HL-60/S4 treated with phorbol 12-myristate 13-acetate at 8.2 ng/mL for 4 days and 3 days (cell line): Measurements from ENCODE around the gene GRIA1.

ENCODE experiments used
- in situ Hi-C: fragments of 300-500 bp; cut with MboI; formaldehyde crosslinking; loops from 2 replicates; pipeline ENCODE4 v1.15.0; 2022; ENCODE audit warnings: low sequenced_read_pairs

GRIA1 gene

DNA sequence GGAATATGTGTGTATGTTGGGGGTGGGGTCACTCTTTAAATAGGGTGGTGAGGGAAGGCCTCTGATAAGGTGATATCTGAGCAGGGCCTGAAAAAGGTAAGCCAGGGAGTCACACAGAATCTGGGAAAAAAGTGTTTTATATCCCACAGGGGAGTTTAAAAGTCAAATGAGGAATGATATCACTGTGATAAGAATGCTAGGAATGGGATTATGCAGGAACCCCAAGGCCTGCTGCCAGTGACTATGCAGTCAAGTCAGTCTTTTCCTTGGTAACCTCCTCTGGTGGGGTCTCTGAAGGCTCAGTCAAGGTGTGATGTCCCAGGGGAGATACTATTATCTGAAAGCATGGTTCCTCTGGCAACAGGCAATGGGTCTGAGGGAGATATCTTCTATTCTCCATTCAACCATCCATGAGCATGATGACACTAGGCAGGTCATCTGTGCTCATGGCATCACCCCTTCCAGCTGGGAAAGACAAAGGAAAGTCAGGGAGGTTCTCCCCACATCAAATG is 53.5 kb downstream of the GRIA1 start:
- in situ Hi-C loops = no loop called here

DNA sequence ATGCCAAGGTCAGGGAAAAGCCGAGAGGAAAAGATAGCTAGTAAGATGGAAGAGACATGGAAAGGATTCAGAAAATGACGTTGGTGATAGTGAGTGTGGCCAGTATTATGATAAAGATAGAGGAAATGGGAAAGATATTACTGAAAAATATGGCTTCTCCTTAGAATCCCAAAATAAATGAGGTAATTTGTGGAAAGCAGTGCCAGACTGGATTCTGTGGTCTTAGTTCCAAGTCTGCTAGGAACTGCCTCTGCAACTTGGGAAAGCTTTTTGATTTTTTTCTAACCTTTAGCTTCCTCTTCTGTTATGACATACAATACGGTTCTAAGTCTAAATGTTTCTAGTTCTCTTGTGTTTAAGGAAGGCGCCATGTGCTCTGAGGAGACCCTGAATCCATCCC is 54.2 kb downstream of the GRIA1 start:
- in situ Hi-C loops = no loop called here

DNA sequence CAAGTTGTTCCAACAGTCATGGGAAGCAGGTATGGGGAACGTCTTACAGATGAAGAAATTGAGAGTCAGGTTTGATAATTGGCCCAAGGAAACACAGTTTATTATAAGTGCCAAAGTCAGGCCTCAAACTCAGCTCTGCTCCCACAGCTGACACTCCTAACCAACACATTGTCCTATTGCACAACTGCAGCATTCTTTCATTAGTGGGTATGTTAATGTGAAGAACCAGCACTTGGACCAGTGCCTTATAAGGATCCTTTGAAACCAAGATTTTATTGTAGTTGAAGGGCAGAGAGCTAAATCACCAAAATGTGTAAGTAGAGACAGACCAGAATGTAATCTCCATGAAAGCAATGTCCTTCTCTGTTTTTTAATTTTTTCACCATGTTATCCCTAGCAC is 56.1 kb downstream of the GRIA1 start:
- in situ Hi-C loops = no loop called here

DNA sequence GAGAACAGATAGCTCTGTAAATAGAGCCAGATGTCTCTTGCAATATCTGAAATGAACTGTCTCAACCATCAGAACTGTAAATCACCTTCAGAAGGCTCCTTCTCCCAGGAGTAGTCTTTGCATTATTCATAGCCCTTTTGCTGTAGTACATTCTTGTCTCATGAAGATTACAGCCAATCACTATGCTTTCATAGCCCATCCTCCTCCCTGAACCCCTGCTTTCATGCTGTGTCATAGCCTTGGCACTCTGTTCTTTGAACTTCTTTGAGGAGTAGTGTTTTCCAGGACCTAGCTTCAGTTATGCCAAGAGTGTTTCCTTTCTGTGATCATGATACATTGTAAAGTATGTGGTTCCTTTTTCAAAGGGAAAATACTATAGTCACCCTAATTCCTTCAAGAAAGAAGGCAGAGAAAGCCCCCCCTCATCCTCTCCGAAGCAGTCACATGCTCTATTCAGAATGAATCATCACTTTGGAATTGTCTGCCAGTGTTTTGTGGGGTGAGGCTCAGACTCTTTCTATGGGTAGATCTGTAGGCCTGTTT is 61.1 kb downstream of the GRIA1 start:
- in situ Hi-C loops = no loop called here

DNA sequence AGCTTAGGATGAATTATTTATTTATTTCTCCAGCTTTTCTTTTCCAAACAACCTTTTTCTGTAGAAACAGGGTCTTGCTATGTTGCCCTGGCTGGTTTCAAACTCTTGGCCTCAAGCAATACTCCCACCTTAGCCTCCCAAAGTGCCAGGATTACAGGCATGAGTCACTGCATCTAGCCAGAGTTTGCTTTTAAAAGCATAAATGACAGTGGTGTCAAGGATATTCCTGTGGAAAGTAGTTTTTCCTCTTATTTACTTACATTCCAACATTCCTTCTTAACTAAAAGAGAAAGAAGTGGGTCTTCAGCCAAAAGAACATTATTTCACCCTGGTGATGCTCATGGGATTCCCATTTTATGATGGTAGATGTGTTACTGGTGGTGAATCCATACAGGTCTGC is 62.4 kb downstream of the GRIA1 start:
- in situ Hi-C loops = no loop called here

DNA sequence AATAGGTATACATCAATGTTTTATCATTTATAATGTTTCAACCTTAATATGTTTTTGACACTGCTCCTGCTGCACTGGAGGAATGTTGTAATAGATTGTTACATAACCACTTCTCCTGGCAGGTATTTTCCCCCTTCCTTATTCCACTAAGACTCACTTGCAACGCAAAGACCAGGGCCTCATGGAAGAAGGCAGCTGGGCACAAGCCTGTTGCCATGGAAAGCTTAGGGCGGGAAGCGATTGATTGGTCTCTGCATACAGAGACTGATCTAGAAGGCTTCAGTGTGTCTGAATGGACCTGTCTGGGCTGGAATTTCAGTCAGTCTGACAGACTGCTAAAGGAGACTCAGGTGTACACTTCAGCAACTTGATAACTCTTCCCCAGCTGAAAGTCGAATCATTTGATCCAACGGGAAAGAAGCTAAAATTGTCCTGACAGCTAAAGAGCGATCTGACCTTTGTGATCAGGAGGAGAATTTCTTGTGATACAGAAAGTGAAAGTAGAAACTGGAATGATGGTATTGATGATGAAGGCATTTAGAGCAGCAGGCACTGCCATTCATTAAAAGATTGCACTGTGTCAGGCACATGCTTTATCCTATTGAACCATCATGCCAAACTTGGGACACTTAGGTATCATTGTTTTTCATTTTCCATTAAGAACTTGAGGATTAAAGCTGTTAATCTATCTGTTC is 65.1 kb downstream of the GRIA1 start:
- in situ Hi-C loops = no loop called here

DNA sequence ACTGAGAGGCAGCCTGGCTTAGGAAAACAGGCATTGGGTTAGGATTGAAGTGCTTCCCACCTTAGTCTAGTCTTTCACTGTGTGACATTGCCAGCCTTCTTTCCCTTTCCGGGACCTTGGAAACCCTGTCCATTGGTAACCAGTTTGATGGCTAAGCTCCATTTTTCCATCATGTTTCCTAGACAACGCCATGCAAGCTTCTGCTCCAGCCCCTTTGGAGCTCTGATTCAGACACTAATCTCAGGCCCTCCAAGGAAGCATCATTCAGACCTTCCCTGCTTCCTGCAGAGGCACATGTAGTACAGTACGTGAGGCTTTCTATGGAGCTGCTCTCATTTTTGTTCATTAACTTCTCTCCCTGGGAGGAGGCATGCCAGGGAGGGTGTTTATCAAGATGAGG is 68.5 kb downstream of the GRIA1 start:
- in situ Hi-C loops = no loop called here

DNA sequence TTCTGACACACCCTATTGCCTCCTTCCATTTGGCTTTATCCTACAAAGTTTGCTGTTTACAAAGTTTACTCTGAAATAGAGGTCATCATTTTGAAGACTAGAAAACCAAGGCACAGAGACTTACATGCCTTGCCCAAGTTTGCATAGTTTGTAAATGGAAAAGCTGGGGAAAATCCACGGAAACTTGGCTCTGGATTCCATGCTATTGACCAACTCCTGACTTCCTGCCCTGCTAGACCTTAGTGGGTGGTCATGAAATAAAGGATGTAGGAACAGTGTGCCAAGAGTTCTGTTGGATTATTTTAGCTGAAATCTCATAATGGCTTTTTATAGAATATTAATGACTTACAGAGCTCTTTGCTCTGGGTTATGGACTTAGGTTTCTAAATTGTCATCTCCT is 69.5 kb downstream of the GRIA1 start:
- in situ Hi-C loops = no loop called here

DNA sequence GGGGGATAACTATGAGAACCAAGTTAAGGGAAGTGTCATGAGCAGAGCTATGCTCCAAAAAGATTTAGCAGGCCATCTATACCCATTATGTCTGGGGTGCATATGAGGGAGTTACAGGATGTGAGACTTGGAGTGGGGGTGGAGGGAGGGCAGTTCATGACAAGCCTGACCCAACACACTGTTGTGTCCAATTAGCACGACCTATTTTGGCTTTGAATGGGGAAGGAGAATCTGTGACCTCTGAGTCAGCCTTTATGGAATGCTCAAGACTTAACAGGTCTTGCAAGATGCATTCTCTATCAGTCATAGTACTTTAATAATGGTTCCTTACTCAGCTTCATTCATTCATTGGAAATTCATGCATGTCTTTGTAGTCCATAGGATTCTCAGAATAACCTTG is 71.7 kb downstream of the GRIA1 start:
- in situ Hi-C loops = no loop called here

DNA sequence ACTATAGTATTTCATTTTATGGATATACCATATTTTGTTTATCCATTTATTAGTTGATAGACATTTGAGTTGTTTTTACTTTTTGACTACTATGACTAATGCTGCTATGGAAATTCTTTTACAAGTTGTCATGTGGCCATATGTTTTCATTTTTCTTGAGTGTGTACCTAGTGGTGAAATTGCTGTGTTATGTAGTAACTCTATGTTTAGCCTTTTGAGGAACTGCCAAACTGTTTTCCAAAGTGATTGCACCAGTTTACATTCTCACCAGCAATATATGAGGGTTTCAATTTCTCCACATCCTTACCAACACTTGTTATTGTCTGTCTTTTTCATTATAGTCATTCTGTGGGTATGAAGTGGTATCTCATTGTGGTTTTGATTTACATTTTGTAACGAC is 75.4 kb downstream of the GRIA1 start:
- in situ Hi-C loops = no loop called here

DNA sequence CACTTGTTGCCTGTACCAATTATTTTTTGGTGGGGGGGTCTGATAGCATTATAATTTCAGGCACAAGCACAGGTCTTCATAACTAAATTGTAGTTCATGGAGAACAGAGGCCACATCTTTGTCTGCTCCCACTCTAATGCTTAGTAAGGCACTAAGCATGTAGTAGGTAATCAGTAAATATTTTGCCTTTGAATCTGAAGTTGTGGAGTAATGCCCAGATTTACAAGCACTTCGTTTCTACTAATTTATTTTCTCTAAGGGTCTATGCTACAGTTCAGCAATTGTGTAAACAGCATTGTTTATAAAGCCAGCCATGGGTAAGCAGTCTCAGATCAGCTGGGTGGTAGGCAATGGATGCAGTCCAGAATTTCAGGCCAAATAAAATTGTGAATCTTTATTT is 78.6 kb downstream of the GRIA1 start:
- in situ Hi-C loops = no loop called here

DNA sequence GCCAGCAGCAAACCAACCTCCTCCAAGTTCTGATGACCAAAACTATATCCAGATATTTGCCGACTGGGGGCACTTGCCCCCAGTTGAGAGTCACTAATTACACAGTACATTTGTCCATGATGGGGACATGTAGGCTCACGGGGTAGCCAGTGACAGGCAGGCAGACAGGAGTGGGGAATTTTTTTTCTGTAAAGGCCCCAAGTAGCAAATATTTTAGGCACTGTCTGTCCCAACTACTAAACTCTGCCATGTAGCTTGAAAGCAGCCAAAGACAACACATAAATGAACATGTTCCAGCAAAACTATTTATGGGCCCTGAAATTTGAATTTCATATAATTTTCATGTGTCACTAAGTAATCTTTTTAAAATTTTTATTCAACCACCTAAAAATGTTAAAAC is 80.7 kb downstream of the GRIA1 start:
- in situ Hi-C loops = no loop called here

DNA sequence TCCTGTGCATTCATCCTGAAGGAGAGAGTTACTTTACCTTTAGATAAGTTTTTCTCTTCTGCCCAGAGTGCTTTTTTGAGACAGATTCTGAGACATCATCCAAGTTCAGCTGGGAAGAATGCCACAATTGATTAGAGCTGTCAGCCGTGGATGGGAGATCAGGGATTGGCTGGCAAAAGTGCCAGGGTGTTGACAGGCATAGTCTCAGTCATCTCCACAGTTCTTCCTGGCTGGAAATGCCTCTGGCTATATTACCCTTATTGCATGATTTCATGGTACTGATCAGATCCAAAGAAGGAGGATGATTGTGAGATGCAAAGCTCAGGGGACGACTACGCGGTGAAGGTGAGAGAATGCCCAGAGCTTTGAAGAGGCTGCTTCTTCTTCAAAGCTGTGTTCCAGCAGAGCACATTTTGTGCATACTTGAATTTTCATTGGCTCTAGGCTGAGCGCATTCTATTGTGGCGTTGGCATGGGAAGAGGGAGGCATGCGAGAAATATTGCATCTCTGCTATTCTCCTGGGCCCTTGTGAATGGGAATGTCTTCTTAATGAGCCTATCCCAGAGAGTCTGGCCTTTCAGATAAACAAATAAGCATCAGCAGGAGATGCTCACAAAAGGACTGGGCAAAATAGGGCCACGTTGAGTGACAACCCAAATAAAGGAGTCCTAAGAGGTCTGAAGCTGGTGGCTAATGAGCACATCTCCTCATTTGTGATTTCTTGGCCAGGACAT is 82.1 kb downstream of the GRIA1 start:
- in situ Hi-C loops = no loop called here

DNA sequence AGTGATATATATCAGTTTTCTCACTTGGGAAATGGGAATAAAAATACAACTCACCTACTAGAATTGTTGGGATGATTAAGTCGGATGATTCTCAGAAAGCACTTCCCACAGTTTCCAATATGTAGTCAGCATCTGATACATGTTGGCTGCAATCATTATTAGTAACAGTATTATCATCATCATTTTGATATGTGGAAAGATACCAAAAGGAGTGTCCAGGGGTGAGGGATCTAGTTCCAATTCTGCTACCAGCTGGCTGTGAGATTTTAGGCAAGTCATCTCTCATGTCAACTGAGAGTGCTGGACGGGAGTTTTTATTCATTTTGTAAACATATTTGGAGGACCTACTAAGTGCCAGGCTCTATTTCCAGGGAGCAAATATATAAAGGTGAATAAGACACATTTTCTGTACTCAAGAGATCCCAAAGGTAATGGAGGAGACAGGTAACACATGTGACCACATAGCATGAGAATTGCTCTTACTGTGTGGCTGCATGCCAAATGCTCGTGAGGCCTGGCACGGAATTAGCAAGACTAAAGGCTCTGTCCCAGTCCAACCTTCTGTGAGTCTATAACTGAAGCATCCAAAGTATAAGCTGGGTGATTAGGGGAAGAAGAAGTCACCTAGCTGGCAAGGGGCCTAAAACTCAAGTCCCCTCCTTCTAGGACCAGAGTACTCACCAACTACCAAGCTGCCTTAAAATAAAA is 83.0 kb downstream of the GRIA1 start:
- in situ Hi-C loops = no loop called here

DNA sequence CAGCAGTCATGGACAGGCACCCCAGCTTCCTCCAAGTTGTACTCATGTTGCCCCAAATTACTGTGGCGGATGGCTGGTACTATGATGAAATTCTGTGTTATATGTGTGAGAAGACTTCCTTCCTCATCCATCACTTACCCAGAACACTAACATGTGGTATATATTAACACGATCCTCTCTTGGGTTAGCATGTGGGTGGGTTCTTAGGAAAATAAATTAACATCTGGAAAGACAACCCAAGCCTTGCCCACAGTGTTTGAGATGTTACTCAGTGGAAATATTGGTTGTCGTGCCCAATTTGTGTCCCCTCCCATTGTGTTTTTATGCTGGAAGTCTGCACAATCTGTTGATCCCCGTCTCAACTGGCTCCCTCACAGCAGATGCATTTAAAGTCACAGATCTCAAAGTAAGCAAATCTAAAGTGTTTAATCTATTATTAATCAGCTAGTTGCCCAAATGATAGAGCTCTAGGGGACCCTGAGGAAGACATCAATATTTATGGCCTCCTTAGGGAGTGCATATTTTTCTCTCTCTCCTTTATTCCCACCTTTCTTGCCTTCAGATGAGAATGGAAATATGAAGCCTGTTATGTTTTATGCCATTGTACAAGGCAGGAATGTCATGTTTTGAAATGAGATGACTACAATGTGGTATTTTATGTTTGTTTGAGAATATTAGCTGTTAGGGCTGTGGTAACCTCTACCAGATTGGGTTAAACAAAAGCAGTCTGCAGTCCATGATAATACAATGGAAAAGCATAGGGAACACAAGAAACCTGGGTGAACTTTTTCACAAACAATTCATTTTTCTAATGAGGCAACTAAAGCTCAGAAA is 93.9 kb downstream of the GRIA1 start:
- in situ Hi-C loops = no loop called here

DNA sequence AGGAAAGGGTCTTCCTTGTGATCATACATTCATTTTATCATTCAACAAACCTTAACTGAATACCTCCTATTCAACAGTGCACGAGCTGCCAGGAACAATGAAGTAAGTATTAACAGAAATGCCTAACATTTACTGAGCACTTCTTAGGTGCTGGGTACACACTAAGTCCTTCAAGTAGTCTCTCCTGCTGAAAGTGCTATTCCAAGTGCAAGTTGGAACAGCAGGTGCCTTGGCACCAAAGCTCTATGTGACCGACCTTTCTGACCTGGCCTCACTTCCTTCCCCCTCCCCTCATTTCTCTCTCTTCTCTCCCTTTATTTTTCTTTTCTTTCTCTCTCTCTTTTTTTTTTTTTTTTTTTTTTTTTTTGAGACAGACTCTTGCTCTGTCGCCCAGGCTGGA is 94.5 kb downstream of the GRIA1 start:
- in situ Hi-C loops = no loop called here

DNA sequence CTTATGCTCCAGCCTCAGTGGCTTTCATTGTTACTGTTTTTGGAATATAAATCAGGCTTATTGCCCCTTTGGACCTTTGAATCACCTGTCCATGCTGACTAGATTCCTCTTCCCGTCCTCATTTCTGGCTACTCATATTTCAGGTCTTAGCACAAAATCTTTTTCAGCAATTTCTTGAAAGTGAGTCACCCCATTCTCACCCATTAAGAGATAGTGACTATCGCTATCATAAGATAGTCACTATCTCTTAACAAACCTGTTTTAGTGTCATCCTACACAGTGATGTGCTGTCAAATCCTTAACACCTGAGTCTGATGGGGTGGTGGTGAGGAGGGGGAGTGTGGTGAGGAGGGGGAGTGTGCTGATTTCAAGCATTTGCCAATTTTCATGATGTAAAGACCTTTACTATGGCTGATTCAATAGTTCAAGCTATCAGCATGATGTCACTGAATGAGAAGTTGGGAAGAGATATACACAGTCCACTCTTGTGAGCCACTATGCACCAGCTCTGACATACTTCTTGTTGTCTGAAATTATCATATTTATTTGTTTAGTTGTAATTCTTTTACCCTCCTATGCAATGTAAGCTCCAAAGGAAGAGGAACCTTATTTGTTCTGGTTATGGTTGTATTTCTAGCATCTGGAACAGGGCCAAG is 95.3 kb downstream of the GRIA1 start:
- in situ Hi-C loops = no loop called here

DNA sequence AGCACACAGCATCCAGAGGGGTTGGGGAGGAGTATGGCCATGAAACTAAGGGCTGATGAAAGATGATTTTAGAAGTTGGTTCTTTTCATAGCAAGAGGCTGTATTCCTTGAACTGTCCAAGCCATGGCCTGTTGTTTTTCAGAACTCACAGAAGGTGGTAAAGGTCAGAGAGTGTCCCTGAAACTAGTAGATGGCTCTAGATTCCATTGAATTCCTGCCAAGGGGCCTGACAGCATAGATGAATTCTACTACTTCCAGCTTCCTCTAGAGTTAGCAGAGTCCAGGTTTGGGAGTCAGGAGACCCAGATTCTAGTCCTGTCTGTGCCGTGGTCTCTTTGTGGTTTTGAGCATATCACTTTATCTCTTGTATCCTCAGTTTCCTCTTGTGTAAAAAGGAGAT is 101.6 kb downstream of the GRIA1 start:
- in situ Hi-C loops = no loop called here

DNA sequence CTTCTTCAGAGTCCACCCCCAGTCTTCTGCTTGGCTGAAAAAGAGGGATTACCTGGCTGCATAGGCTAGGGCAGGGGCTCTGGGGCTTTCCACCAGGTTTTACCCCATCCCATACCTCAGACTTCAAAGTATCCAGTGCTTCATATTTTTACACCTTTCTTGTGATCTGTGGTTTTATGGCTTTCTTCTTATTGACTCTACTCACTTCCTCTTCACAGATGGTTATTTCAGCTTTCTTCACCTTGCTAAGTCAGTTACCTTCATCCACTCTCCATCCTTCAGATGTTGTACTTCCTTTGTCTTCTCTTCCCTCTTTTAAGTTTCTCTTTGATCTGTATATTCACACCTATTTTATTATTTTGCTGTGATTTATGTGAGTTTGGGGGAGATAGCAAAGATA is 104.3 kb downstream of the GRIA1 start:
- in situ Hi-C loops = no loop called here

DNA sequence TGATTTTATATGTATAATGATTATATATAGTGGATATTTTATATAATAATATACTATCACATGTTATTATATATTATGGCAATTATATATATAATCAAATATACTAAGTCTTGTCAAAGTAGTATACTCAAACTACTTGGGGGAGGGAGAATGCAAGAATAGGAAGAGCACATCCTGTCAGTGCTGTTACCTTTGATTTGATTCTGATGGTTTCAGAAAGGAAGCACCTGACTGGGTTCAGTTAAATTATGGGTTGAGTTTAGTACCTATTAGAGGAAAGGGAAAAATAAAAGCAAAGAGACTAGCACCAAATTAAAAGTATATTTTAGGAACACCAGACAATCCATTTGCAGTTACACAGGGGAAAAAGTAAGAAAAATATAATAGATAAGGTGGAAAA is 107.6 kb downstream of the GRIA1 start:
- in situ Hi-C loops = no loop called here
